K562 (cell line): ENCODE results near the gene KIF26B. TPM values are rescaled to one million over a fixed set of nuclear protein-coding genes. Genes with fewer than 3 reads are reported as not detected.

Experiments
- ATAC-seq: fragments of 200-7000 bp; cut with Tn5 transposase; 3 replicates; pipeline ENCODE4 v1.9.1; 2020; ENCODE audit warnings: moderate library complexity
- BruUV-seq: library from RNA; stranded (reverse); fragments of 400-500 nt; replicated peaks from 2 replicates; lab custom pipeline; 2021; lab: Mats Ljungman, UMichigan
- CTCF ChIA-PET: fragments of 300-600 bp; formaldehyde crosslinking; extraction: SDS; loops from one replicate; lab custom pipeline; 2021; ENCODE audit warnings: low intra/inter-chr PET ratio; lab: Yijun Ruan, JAX
- POLR2A ChIA-PET: fragments of 300-600, 350-650 bp; sonication (Branson Sonifier 250); formaldehyde crosslinking; extraction: SDS; loops from one replicate; lab custom pipeline; 2021; ENCODE audit warnings: antibody characterized with exemption, inconsistent platforms; lab: Yijun Ruan, JAX
- DNase-seq, 4 experiments: peaks; one replicate each; pipeline versions ENCODE4 v3.0.0 to v3.0.0-alpha.2; 2011 to 2018; ENCODE audit warnings: low spot score in 3 of 4, mixed read lengths in 3 of 4; ENCODE audit errors: extremely low read depth in 1 of 4
- FAIRE-seq: peaks from 2 replicates; lab custom pipeline; 2011; peaks lifted over from hg19 to GRCh38; lab: Jason Lieb, UNC
- H2AFZ ChIP-seq: 2 replicates; pipeline ENCODE4 v1.6.0; 2011; ENCODE audit warnings: low read depth, low read length, control low read depth, inconsistent platforms
- H3K27ac ChIP-seq: fragments of 200-600 bp; 3 replicates; pipeline ENCODE4 v1.8.0; 2011; ENCODE audit warnings: low read depth, mild to moderate bottlenecking, control low read depth, inconsistent platforms, low read length, moderate library complexity, mixed read lengths; ENCODE audit errors: extremely low read depth
- H3K27me3 ChIP-seq, 2 experiments: fragments of 300-600 bp in 1 of 2; 2 replicates in 1 of 2; 3 replicates in 1 of 2; pipeline versions ENCODE4 v1.6.0 to v1.8.0; 2011; ENCODE audit warnings: inconsistent platforms in 2 of 2, low read length in 2 of 2, mild to moderate bottlenecking in 1 of 2, mixed read lengths in 1 of 2, moderate library complexity in 1 of 2; ENCODE audit not compliant: control insufficient read depth in 2 of 2, insufficient read depth in 2 of 2
- H3K36me3 ChIP-seq: fragments of 300-600 bp; 3 replicates; pipeline ENCODE4 v1.8.0; 2011; ENCODE audit warnings: mild to moderate bottlenecking, low read length, inconsistent platforms; ENCODE audit not compliant: control insufficient read depth, insufficient read depth
- H3K4me1 ChIP-seq, 2 experiments: fragments of 200-600 bp in 1 of 2; replicated peaks in 1 of 2; 2 replicates in 1 of 2; 3 replicates in 1 of 2; pipeline versions ENCODE4 v1.5.1 to v1.8.0; 2011; ENCODE audit warnings: inconsistent platforms in 2 of 2, low read length in 2 of 2, mild to moderate bottlenecking in 1 of 2, mixed read lengths in 1 of 2, moderate library complexity in 1 of 2; ENCODE audit not compliant: control insufficient read depth in 2 of 2, insufficient read depth in 2 of 2
- H3K4me2 ChIP-seq: 2 replicates; pipeline ENCODE4 v1.6.1; 2011; ENCODE audit warnings: low read length, control low read depth, inconsistent platforms, mixed read lengths; ENCODE audit not compliant: insufficient read depth
- H3K4me3 ChIP-seq: fragments of 200-600 bp; sonication (generic), shearing (Covaris generic); 2 replicates; pipeline ENCODE4 v1.5.1; 2016; ENCODE audit warnings: control low read depth, inconsistent platforms
- H3K79me2 ChIP-seq: fragments of 200-600 bp; 3 replicates; pipeline ENCODE4 v1.8.0; 2011; ENCODE audit warnings: low read length, inconsistent platforms; ENCODE audit not compliant: control insufficient read depth, insufficient read depth
- H3K9ac ChIP-seq, 2 experiments: 2 replicates each; pipeline versions ENCODE4 v1.6.0 to v1.6.1; 2011; ENCODE audit warnings: low read depth in 2 of 2, low read length in 2 of 2, control low read depth in 1 of 2, inconsistent platforms in 1 of 2, mild to moderate bottlenecking in 1 of 2, mixed read lengths in 1 of 2; ENCODE audit not compliant: insufficient read depth in 1 of 2
- H3K9me1 ChIP-seq: one replicate; pipeline ENCODE4 v1.6.0; 2011; ENCODE audit warnings: inconsistent platforms, mild to moderate bottlenecking, low read length, moderate library complexity; ENCODE audit not compliant: control insufficient read depth, insufficient read depth
- H3K9me3 ChIP-seq: replicated peaks from 2 replicates; pipeline ENCODE4 v1.5.1; 2011; ENCODE audit warnings: low read depth, low read length, inconsistent platforms; ENCODE audit not compliant: control insufficient read depth, insufficient read depth
- H4K20me1 ChIP-seq: replicated peaks from 2 replicates; pipeline ENCODE4 v1.6.1; 2011; ENCODE audit warnings: low read length, inconsistent platforms, mixed read lengths; ENCODE audit not compliant: control insufficient read depth, insufficient read depth
- ATF7 ChIP-seq: fragments of 450-650 bp; IDR thresholded peaks from 2 replicates; pipeline ENCODE4 v1.7.1; 2014; ENCODE audit warnings: mild to moderate bottlenecking, moderate library complexity
- FOXK2 ChIP-seq, 2 experiments: fragments of 450-650 bp; IDR thresholded peaks in 1 of 2; conservative IDR thresholded peaks in 1 of 2; 2 replicates each; pipeline ENCODE4 v1.6.1; 2016; ENCODE audit warnings: low read depth in 2 of 2, mild to moderate bottlenecking in 1 of 2
- MAFF ChIP-seq: IDR thresholded peaks from 2 replicates; pipeline ENCODE4 v1.6.1; 2012; ENCODE audit warnings: low read length, improper control_type of control experiment
- RREB1 ChIP-seq: fragments of 250-450 bp; sonication (Bioruptor Pico); IDR thresholded peaks from 2 replicates; pipeline ENCODE4 v1.4.0; 2020
- SAP30 ChIP-seq: fragments of 200-600 bp; sonication (generic); IDR thresholded peaks from 2 replicates; pipeline ENCODE4 v1.6.1; 2012; ENCODE audit warnings: borderline replicate concordance, low read depth, mild to moderate bottlenecking, moderate library complexity, low read length, control low read depth, inconsistent platforms; ENCODE audit not compliant: insufficient read depth, poor library complexity, severe bottlenecking
- SMARCE1 ChIP-seq: fragments of 450-650 bp; IDR thresholded peaks from 2 replicates; pipeline ENCODE4 v1.7.1; 2016; ENCODE audit warnings: mild to moderate bottlenecking
- SNIP1 ChIP-seq: fragments of 450-650 bp; IDR thresholded peaks from 2 replicates; pipeline ENCODE4 v1.7.1; 2017; ENCODE audit warnings: low read depth, mild to moderate bottlenecking
- ZBTB1 ChIP-seq: sonication (generic); formaldehyde crosslinking; IDR thresholded peaks from 2 replicates; pipeline ENCODE4 v1.8.1; 2023; ENCODE audit warnings: missing genetic modification reagents, low read depth, mild to moderate bottlenecking, borderline replicate concordance
- ZFP1 ChIP-seq: fragments of 450-650 bp; formaldehyde crosslinking; IDR thresholded peaks from 2 replicates; pipeline ENCODE4 v1.4.0; 2020; ENCODE audit warnings: mild to moderate bottlenecking, mixed read lengths
- ZFX ChIP-seq: sonication (generic); formaldehyde crosslinking; IDR thresholded peaks from 2 replicates; pipeline ENCODE4 v1.8.0; 2022; ENCODE audit warnings: mild to moderate bottlenecking, missing genetic modification reagents, moderate library complexity
- WGBS: fragments of 100-300 bp; shearing (Covaris generic); methylation state at CpG from one replicate; pipeline ENCODE4 v1.1.6; 2016; ENCODE audit warnings: low coverage, mixed read lengths; ENCODE audit not compliant: insufficient coverage; ENCODE audit errors: missing lambda C conversion rate; 5-methylcytosine and 5-hydroxymethylcytosine counted together
- in situ Hi-C: fragments of 300-500 bp; cut with MboI; formaldehyde crosslinking; loops from 4 replicates; pipeline ENCODE4 v1.15.0; 2018; ENCODE audit warnings: inconsistent platforms, mixed read lengths
- intact Hi-C: fragments of 100-400 bp; cut with micrococcal nuclease; formaldehyde crosslinking; loops from 2 replicates; pipeline ENCODE4 v1.14.2; 2022
- polyA plus RNA-seq, 8 experiments: library from polyadenylated mRNA; depleted of rRNA in 4 of 8; stranded (reverse) in 5 of 8; unstranded in 3 of 8; fragments of >200 nt; fragmentation: Nextera tagmentation in 2 of 8; fragmentation: Illumina TruSeq in 1 of 8; extraction: Ambion mirVana in 2 of 8; extraction: Trizol in 1 of 8; gene quantifications; 2 replicates each; pipeline versions ENCODE4 v1.2.1 to v1.2.3, GENCODE V29; 2011 to 2014; ENCODE audit warnings: inconsistent platforms in 1 of 8, missing spikeins in 1 of 8
- total RNA-seq, 7 experiments: library from RNA; depleted of rRNA in 6 of 7; stranded (reverse); fragments of >200 nt in 6 of 7; fragmentation: Illumina TruSeq in 2 of 7; extraction: Trizol in 2 of 7; gene quantifications; 2 replicates each; pipeline versions ENCODE4 v1.2.1 to v1.2.3, GENCODE V29; 2011 to 2021; ENCODE audit warnings: low replicate concordance in 1 of 7

KIF26B gene
- total and polyA plus RNA-seq, 9 of the 15 experiments (the other 6 are each of a cell fraction or from before 2014, with no cell fraction given), result 0.02 to 0.08 (median 0.03) TPM; not detected in 6

GRCh38 chr1:245110406-245110805 lies 44.4 kb upstream of the KIF26B start:
- H3K4me2 ChIP-seq, result no peak overlapping the region
- no peaks in the 10 kb centered on the region for H3K9me3 ChIP-seq
- in situ Hi-C loops (no loop called here), intact Hi-C loops (no loop called here)
- ATAC-seq, result no peak
- CTCF ChIA-PET, result no interaction called here
- no peak for DNase-seq
- no peak for FAIRE-seq
- no peaks in the 10 kb centered on the region for H4K20me1 ChIP-seq
- BruUV-seq, result no TSS peak
- no peak overlapping the region for H3K27ac ChIP-seq
- WGBS, result 60% methylated on average over 2 of the region's 2 CpGs
- POLR2A ChIA-PET, result interaction anchor here (0.8 kb wide), 1 partner anchor 11 kb away, joined by 3 read pairs; no protein-coding TSS in a partner anchor
- peaks cover 13 to 30% of the 10 kb centered on the region in 2 experiments; a peak in 4 of 5 replicates for H3K27me3 ChIP-seq
- H3K9ac ChIP-seq, result no peak overlapping the region
- H3K36me3 ChIP-seq, result no peaks in the 10 kb centered on the region
- no peak overlapping the region for H3K4me3 ChIP-seq
- H3K79me2 ChIP-seq, result no peaks in the 10 kb centered on the region
- TF ChIP-seq ZFP1 (CRISPR knock-in tag) (no peak), SMARCE1 (no peak)
- TF ChIP-seq, all 486 proteins: peak for 0
- Histone ChIP-seq H3K4me1 (peaks cover 0 to 4% of the 10 kb centered on the region in 2 experiments; a peak in 2 of 5 replicates), H2AFZ (no peak overlapping the region), H3K9me1 (no peaks in the 10 kb centered on the region)

GRCh38 chr1:245111073-245111472 lies 43.7 kb upstream of the KIF26B start:
- Histone ChIP-seq H3K27ac (no peak overlapping the region), H3K4me3 (no peak overlapping the region), H3K9me3 (no peaks in the 10 kb centered on the region), H4K20me1 (no peaks in the 10 kb centered on the region), H3K9me1 (no peaks in the 10 kb centered on the region), H3K36me3 (no peaks in the 10 kb centered on the region), H3K9ac (0 out of 4 replicates have a peak overlapping the region, but pooled peaks of 1 of the 2 experiments have one; percentile 35), H3K79me2 (no peaks in the 10 kb centered on the region), H3K4me1 (peaks cover 0 to 4% of the 10 kb centered on the region in 2 experiments; a peak in 2 of 5 replicates), H2AFZ (no peak overlapping the region), H3K4me2 (no peak overlapping the region), H3K27me3 (peaks cover 14 to 36% of the 10 kb centered on the region in 2 experiments; a peak in 4 of 5 replicates)
- in situ Hi-C loops, result no loop called here
- no TSS peak for BruUV-seq
- 4% methylated on average over 6 of the region's 6 CpGs for WGBS
- no peak for TF ChIP-seq ZBTB1 (CRISPR knock-in tag)
- TF ChIP-seq RREB1, result no peak
- no peak for TF ChIP-seq SAP30
- no peak for TF ChIP-seq FOXK2 (conservative IDR thresholded peaks at IDR 0.05 in 1 of 2, IDR thresholded peaks at IDR 0.05 in 1 of 2; ENCODE audit: low read depth in 2 of 2)
- no peak for TF ChIP-seq ZFX
- TF ChIP-seq SNIP1, result no peak
- TF ChIP-seq MAFF, result no peak
- TF ChIP-seq ATF7, result no peak
- DNase-seq (no peak), FAIRE-seq (no peak), ATAC-seq (no peak)
- intact Hi-C loops, result no loop called here
- CTCF ChIA-PET, result no interaction called here
- POLR2A ChIA-PET, result interaction anchor here (0.8 kb wide), 1 partner anchor 12 kb away, joined by 3 read pairs; no protein-coding TSS in a partner anchor
